ENCODE data around the gene PSME2. TPM values are rescaled to one million over a fixed set of nuclear protein-coding genes. Genes with fewer than 3 reads are reported as not detected.

The PSME2 gene
- total and polyA plus RNA-seq, 2 of the 13 experiments (the other 11 are each of a cell fraction or from before 2014, with no cell fraction given) = 332 to 716 TPM

- TF ChIP-seq PRDM10 (CRISPR knock-in tag; IDR thresholded peaks at IDR 0.05; ENCODE audit: low read depth) (peak; percentile 88), ATF4 (CRISPR knock-in tag; IDR thresholded peaks at IDR 0.05) (no peak), SAFB2 (CRISPR knock-in tag; IDR thresholded peaks at IDR 0.05; ENCODE audit: borderline replicate concordance, low read depth) (peak; percentile 90), ZNF329 (CRISPR knock-in tag; IDR thresholded peaks at IDR 0.05; ENCODE audit: low read depth) (peak; percentile 26; the same call in 1 of the 2 replicates), TMF1 (CRISPR knock-in tag; IDR thresholded peaks at IDR 0.05; ENCODE audit: low read depth) (peak; percentile 98), TAF15 (IDR thresholded peaks at IDR 0.05; ENCODE audit: low read depth, low read length, poor library complexity, severe bottlenecking) (peak; percentile 96), SOX6 (IDR thresholded peaks at IDR 0.05) (no peak), SOX6 (CRISPR knock-in tag; IDR thresholded peaks at IDR 0.05) (peak; percentile 89), ZGPAT (CRISPR knock-in tag; IDR thresholded peaks at IDR 0.05) (peak; percentile 99), EP300 (IDR thresholded peaks at IDR 0.05; ENCODE audit: low read depth in 2 of 2, low read length in 2 of 2) (peak in 1 of 2 experiments; percentile 77; a peak in 2 of 4 replicates), EP300 (CRISPR knock-in tag; IDR thresholded peaks at IDR 0.05; ENCODE audit: borderline replicate concordance) (peak; percentile 82), ZNF446 (CRISPR knock-in tag; IDR thresholded peaks at IDR 0.05) (no peak), RARG (CRISPR knock-in tag; IDR thresholded peaks at IDR 0.05; ENCODE audit: low read depth) (peak; percentile 91; the same call in 1 of the 2 replicates), ZNF280D (CRISPR knock-in tag; IDR thresholded peaks at IDR 0.05) (peak; percentile 99), THAP7 (CRISPR knock-in tag; IDR thresholded peaks at IDR 0.05) (peak; percentile 96), HMG20B (CRISPR knock-in tag; conservative IDR thresholded peaks at IDR 0.05) (peak; percentile 75; the same call in 1 of the 2 replicates), ZNF431 (CRISPR knock-in tag; IDR thresholded peaks at IDR 0.05; ENCODE audit: borderline replicate concordance, low read depth) (no peak), RFX1 (IDR thresholded peaks at IDR 0.05) (no peak)
These were observed 31.6 kb downstream of the PSME2 start, which contains the start of the genes DCAF11 and NRL (continued) for GRCh38 chr14:24114532-24115421.
